Stimulated activated CD4-positive, alpha-beta T cell treated with anti-CD3 and anti-CD28 coated beads, Interleukin-4, amount 100 ng/mL, for 1 hour (primary cell): ENCODE measurements around the gene PXK.
A peak's percentile ranks its signal among the peaks of the same experiment; 100 is the strongest.

Source experiments
- DNase-seq: peaks from one replicate; pipeline ENCODE4 v3.0.0-alpha.2; 2020

PXK gene

DNA sequence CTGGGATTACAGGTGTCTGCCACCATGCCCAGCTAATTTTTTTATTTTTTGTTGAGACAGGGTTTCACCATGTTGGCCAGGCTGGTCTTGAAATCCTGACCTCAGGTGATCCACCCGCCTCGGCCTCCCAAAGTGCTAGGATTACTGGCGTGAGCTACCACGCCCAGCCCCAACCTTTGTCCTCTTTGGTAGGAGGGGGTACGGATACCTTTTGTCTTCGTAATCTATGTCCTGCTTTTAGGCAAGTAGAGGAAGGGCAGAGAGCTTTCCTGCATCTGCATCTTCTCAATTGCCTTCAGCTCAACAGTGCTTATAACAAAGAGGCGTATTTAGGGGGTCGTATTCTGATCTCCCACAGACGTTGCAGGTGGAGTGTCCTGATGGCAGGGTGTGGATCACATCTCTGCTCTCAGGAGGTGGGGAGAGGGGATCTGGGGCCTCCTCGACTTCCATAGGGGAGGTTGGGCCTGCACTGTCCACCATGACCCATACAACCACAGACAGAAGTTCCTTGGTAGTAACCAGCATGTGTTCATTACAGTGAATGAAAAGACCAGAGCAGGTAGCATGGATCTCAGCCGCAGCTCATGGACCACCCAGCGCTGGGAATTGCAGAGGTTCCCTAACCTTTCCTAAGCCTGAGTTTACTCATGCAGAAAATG is 137.8 kb downstream of the PXK start:
- no peak for DNase-seq

DNA sequence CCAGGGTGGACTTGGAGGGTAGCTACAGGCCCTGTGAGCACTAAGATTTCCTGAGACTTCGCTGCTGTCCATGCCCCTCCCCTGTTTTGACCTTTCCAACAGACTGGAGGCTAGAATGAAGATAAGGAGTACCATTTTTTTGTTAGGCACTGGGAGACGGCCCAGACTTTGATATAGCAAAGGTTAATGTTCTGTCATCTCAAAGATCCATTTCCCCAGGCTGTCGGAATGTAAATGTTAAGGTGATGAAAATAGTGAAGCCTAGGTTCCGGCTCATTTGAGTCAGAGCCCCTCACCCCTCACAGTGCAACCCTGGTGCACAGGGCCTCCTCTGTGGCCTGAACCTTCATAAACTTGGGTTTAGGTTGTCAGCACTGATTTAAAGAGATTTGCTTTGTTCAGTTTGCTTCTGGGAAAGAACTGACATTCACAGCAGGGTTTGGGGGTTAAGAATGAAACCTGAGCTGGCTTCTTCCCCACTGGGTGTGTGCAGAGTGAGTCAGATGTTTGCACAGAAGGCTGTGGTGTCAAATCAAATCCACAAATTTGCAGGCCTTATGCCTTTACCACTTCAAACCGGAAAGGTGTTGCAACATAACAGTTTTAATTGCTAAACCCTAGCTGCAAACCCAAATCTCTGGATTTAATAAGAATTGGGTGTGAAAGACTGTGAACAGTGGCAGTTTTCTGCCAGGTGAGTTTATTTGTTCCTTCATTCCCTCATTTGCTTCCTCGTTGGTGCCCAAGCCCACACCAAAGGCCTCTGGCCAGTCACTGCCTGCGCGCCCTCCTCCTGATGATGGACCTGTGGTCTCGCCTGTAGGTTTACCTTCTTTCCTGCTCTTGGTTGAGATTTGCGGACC is 138.6 kb downstream of the PXK start:
- DNase-seq: peak; percentile 12

DNA sequence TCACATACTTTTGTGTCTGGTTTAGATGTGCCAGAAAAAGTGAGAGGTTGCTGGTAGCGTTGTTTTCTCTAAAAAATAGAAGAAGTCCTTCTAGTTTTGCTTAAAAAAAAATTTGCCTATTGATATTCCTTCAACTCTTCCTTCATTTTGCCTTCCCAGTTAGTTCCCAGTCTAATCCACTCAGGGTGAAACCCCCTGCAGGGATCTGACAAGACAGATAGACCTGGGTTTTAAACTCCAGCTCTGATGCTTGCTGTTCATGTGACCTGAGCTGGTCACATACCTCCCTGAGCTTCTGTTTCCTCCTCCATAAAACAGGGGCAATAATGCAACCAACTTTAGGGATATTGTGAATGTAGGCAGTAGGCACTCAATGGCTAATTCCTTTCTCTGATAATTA is 140.6 kb downstream of the PXK start:
- no peak for DNase-seq

DNA sequence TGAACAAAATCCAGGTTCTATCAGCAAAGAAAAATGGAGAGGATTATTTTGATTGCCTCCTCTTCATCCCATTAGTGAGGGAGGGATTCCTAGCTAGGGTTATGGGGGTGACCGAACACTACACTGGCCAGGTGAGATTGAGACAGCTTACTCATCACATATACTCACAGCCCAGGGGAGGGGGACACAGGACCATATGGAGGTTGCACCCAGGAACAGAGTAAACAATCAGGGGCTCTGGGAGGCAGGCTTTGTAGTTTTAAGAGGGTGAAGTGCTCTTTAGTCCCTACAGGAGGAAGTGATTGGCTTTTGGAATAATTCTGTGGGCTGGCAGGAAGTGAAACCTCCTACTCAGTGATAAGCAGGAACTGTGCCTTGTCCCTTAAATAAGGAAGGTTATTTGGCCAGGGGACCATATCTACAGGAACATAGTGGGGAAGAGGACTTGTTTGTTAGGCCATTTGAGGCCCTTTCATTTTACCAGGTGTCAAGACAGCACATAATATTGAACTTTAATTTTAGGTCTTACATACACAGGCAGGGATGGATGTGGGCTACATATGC is 141.7 kb downstream of the PXK start:
- DNase-seq: no peak

DNA sequence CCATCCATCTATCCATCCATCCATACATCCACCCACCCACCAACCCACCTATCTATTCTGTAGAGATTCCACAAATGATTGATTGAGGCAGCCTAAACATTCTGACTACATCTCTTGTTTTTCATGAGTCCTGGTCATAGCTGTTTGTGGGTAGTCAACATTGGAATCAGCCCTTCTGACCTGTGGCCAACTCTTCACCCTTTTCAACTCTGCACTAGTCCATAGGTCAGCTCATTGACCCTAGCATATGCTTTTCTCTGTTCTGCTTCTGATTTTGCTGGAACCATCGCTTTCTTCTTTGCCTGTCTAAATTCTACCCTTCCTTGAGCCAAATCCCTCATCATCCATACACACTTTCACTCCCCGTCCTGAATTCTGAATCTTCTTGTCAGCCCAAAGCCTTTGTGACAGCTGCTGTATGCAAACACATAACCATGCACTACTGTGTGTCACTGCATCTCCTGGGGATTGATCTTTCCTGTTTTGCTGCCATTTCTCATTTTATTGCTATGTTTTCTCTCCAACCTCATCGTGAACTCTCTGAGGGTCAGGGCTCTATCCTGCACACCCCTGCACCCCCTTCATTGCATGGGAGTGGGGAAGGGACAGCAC is 142.4 kb downstream of the PXK start:
- no peak for DNase-seq
